Measurements from ENCODE around the gene TRPM2.
"Not testable (repeated sequence)": the region's sequence is repeated elsewhere in the genome, so short reads cannot be mapped to it uniquely, and the experiment has no call there.

The TRPM2 gene

GRCh38 chr21:44414291-44415072, 61.1 kb downstream of the TRPM2 start:
- TF ChIP-seq CTCF (IDR thresholded peaks at IDR 0.05; ENCODE audit: borderline replicate concordance, extremely low read depth, low read length, poor library complexity, severe bottlenecking) (no peak), EZH2 (IDR thresholded peaks at IDR 0.05; ENCODE audit: borderline replicate concordance, low read depth, low read length, severe bottlenecking) (no peak)
- no peak overlapping the region for H2AFZ ChIP-seq (ENCODE audit: low read depth, low read length)
- H3K4me3 ChIP-seq (ENCODE audit: low read depth in 1 of 2, low read length in 2 of 2): no peak overlapping the region
- DNase-seq (no peak), ATAC-seq (ENCODE audit: insufficient read depth, low read depth) (no peak)
- H3K27me3 ChIP-seq (ENCODE audit: insufficient read depth, low read length, poor library complexity): no peaks in the 10 kb centered on the region
- no peak overlapping the region for H3K4me2 ChIP-seq (ENCODE audit: insufficient read depth, low read length)
- no peak overlapping the region for H3K9ac ChIP-seq (ENCODE audit: low read depth, low read length)
- H3K79me2 ChIP-seq (ENCODE audit: insufficient read depth, low read length): no peaks in the 10 kb centered on the region
- H3K4me1 ChIP-seq (ENCODE audit: insufficient read depth, low read length): no peaks in the 10 kb centered on the region
- H3K9me3 ChIP-seq (ENCODE audit: insufficient read depth, low read length, severe bottlenecking): peaks cover 9% of the 10 kb centered on the region
- no peaks in the 10 kb centered on the region for H4K20me1 ChIP-seq (ENCODE audit: insufficient read depth, low read length)
- H3K27ac ChIP-seq (ENCODE audit: low read length): no peak overlapping the region
- H3K36me3 ChIP-seq (ENCODE audit: insufficient read depth, low read length): no peaks in the 10 kb centered on the region

- no peak for ATAC-seq (ENCODE audit: insufficient read depth, low read depth)
- H3K4me1 ChIP-seq (ENCODE audit: insufficient read depth, low read length): no peaks in the 10 kb centered on the region
- no peaks in the 10 kb centered on the region for H3K79me2 ChIP-seq (ENCODE audit: insufficient read depth, low read length)
- H3K27ac ChIP-seq (ENCODE audit: low read length): no peak overlapping the region
- H3K4me2 ChIP-seq (ENCODE audit: insufficient read depth, low read length): no peak overlapping the region
- no peaks in the 10 kb centered on the region for H3K36me3 ChIP-seq (ENCODE audit: insufficient read depth, low read length)
- peaks cover 9% of the 10 kb centered on the region for H3K9me3 ChIP-seq (ENCODE audit: insufficient read depth, low read length, severe bottlenecking)
- TF ChIP-seq CTCF (IDR thresholded peaks at IDR 0.05; ENCODE audit: borderline replicate concordance, extremely low read depth, low read length, poor library complexity, severe bottlenecking) (no peak), EZH2 (IDR thresholded peaks at IDR 0.05; ENCODE audit: borderline replicate concordance, low read depth, low read length, severe bottlenecking) (no peak)
- no peak overlapping the region for H2AFZ ChIP-seq (ENCODE audit: low read depth, low read length)
- no peaks in the 10 kb centered on the region for H4K20me1 ChIP-seq (ENCODE audit: insufficient read depth, low read length)
- H3K27me3 ChIP-seq (ENCODE audit: insufficient read depth, low read length, poor library complexity): no peaks in the 10 kb centered on the region
- no peak overlapping the region for H3K4me3 ChIP-seq (ENCODE audit: low read depth in 1 of 2, low read length in 2 of 2)
- DNase-seq: no peak
- no peak overlapping the region for H3K9ac ChIP-seq (ENCODE audit: low read depth, low read length)
Measured at GRCh38 chr21:44415073-44416025, 61.9 kb downstream of the TRPM2 start.

- Histone ChIP-seq H4K20me1 (ENCODE audit: insufficient read depth, low read length) (no peaks in the 10 kb centered on the region), H3K4me2 (ENCODE audit: insufficient read depth, low read length) (no peak overlapping the region), H2AFZ (ENCODE audit: low read depth, low read length) (no peak overlapping the region), H3K9ac (ENCODE audit: low read depth, low read length) (no peak overlapping the region), H3K79me2 (ENCODE audit: insufficient read depth, low read length) (no peaks in the 10 kb centered on the region), H3K27me3 (ENCODE audit: insufficient read depth, low read length, poor library complexity) (no peaks in the 10 kb centered on the region), H3K36me3 (ENCODE audit: insufficient read depth, low read length) (no peaks in the 10 kb centered on the region), H3K4me3 (ENCODE audit: low read depth in 1 of 2, low read length in 2 of 2) (no peak overlapping the region), H3K9me3 (ENCODE audit: insufficient read depth, low read length, severe bottlenecking) (peaks cover 9% of the 10 kb centered on the region), H3K27ac (ENCODE audit: low read length) (no peak overlapping the region), H3K4me1 (ENCODE audit: insufficient read depth, low read length) (no peaks in the 10 kb centered on the region)
- no peak for ATAC-seq (ENCODE audit: insufficient read depth, low read depth)
- TF ChIP-seq CTCF (IDR thresholded peaks at IDR 0.05; ENCODE audit: borderline replicate concordance, extremely low read depth, low read length, poor library complexity, severe bottlenecking): no peak
- TF ChIP-seq EZH2 (IDR thresholded peaks at IDR 0.05; ENCODE audit: borderline replicate concordance, low read depth, low read length, severe bottlenecking): no peak
- no peak for DNase-seq
Measured at GRCh38 chr21:44416193-44416592, 62.8 kb downstream of the TRPM2 start.

GRCh38 chr21:44417621-44418107, 64.2 kb downstream of the TRPM2 start:
- DNase-seq; H2AFZ ChIP-seq (ENCODE audit: low read depth, low read length); H4K20me1 ChIP-seq (ENCODE audit: insufficient read depth, low read length); H3K36me3 ChIP-seq (ENCODE audit: insufficient read depth, low read length); H3K27me3 ChIP-seq (ENCODE audit: insufficient read depth, low read length, poor library complexity); H3K4me3 ChIP-seq (ENCODE audit: low read depth in 1 of 2, low read length in 2 of 2); H3K4me2 ChIP-seq (ENCODE audit: insufficient read depth, low read length); ATAC-seq (ENCODE audit: insufficient read depth, low read depth); H3K79me2 ChIP-seq (ENCODE audit: insufficient read depth, low read length); H3K27ac ChIP-seq (ENCODE audit: low read length); H3K9ac ChIP-seq (ENCODE audit: low read depth, low read length); H3K9me3 ChIP-seq (ENCODE audit: insufficient read depth, low read length, severe bottlenecking); H3K4me1 ChIP-seq (ENCODE audit: insufficient read depth, low read length): not testable (repeated sequence)

All from DND-41 (cell line).